Muscle of leg (tissue), 11 donors: ENCODE data around the gene PRKAR2B. TPM values are rescaled to one million over a fixed set of nuclear protein-coding genes. Genes with fewer than 3 reads are reported as not detected.
A peak's percentile ranks its signal among the peaks of the same experiment; 100 is the strongest.
"Not testable (repeated sequence)": the region's sequence is repeated elsewhere in the genome, so short reads cannot be mapped to it uniquely, and the experiment has no call there.

Source experiments
- DNase-seq: peaks from one replicate; pipeline ENCODE4 v3.0.0; 2013
- H3K27ac ChIP-seq: one replicate; pipeline ENCODE4 v1.5.1; 2013; ENCODE audit warnings: mild to moderate bottlenecking, low read length, control low read depth
- H3K27me3 ChIP-seq: one replicate; pipeline ENCODE4 v1.6.1; 2013; ENCODE audit warnings: low read length; ENCODE audit not compliant: control insufficient read depth, insufficient read depth
- H3K36me3 ChIP-seq: one replicate; pipeline ENCODE4 v1.6.1; 2013; ENCODE audit warnings: low read length; ENCODE audit not compliant: control insufficient read depth, insufficient read depth
- H3K4me1 ChIP-seq: one replicate; pipeline ENCODE4 v1.6.1; 2013; ENCODE audit warnings: low read length; ENCODE audit not compliant: control insufficient read depth, insufficient read depth
- H3K4me3 ChIP-seq: one replicate; pipeline ENCODE4 v1.5.1; 2013; ENCODE audit warnings: low read length, control low read depth
- H3K9me3 ChIP-seq: replicated peaks from 2 replicates; pipeline ENCODE4 v1.6.1; 2013; ENCODE audit warnings: low read depth, low read length; ENCODE audit not compliant: control insufficient read depth
- WGBS: methylation state at CpG from one replicate; pipeline ENCODE4 v1.1.5; 2013; ENCODE audit warnings: missing lambda C conversion rate; ENCODE audit not compliant: insufficient coverage; 5-methylcytosine and 5-hydroxymethylcytosine counted together
- polyA plus RNA-seq, 8 donors: library from polyadenylated mRNA; unstranded; fragments of 120-200 nt; gene quantifications; one replicate each; pipeline versions ENCODE4 v1.2.1 to v1.2.3, GENCODE V29; 2013; ENCODE audit warnings: inconsistent platforms in 1 of 8, low replicate concordance in 1 of 8; ENCODE audit not compliant: insufficient read length in 8 of 8, insufficient read depth in 1 of 8
- total RNA-seq: library from RNA; stranded (reverse); fragments of 120-200 nt; gene quantifications from one replicate; pipeline ENCODE4 v1.2.4, GENCODE V29; 2013

Gene PRKAR2B
- total and polyA plus RNA-seq, 9 donors = 3.7 to 7.3 (median 4.8) TPM

GRCh38 chr7:107133396-107133795, 88.9 kb downstream of the PRKAR2B start:
- no peaks in the 10 kb centered on the region for H3K4me1 ChIP-seq
- H3K27ac ChIP-seq = no peak overlapping the region
- DNase-seq = no peak
- WGBS = no CpG with 5 or more reads among the region's 2 CpGs
- no peaks in the 10 kb centered on the region for H3K9me3 ChIP-seq
- H3K27me3 ChIP-seq = no peaks in the 10 kb centered on the region
- H3K4me3 ChIP-seq = no peak overlapping the region
- no peaks in the 10 kb centered on the region for H3K36me3 ChIP-seq

GRCh38 chr7:107138696-107139420, 94.4 kb downstream of the PRKAR2B start:
- no peak overlapping the region for H3K4me3 ChIP-seq

GRCh38 chr7:107143875-107144274, 99.4 kb downstream of the PRKAR2B start:
- not testable (repeated sequence) for DNase-seq, H3K9me3 ChIP-seq, H3K4me1 ChIP-seq, H3K27ac ChIP-seq, H3K4me3 ChIP-seq, H3K27me3 ChIP-seq, H3K36me3 ChIP-seq
- WGBS = no CpG with 5 or more reads among the region's 5 CpGs

More at GRCh38 chr7:107138696-107139420, 94.4 kb downstream of the PRKAR2B start:
- Histone ChIP-seq H3K9me3 (no peaks in the 10 kb centered on the region), H3K36me3 (no peaks in the 10 kb centered on the region), H3K4me1 (no peaks in the 10 kb centered on the region), H3K27me3 (no peaks in the 10 kb centered on the region), H3K27ac (no peak overlapping the region)
- DNase-seq = no peak
- 79% methylated on average over 7 of the region's 7 CpGs for whole genome bisulfite sequencing

- Histone ChIP-seq H3K36me3 (no peaks in the 10 kb centered on the region), H3K9me3 (no peaks in the 10 kb centered on the region), H3K4me3 (no peak overlapping the region), H3K4me1 (no peaks in the 10 kb centered on the region), H3K27ac (no peak overlapping the region), H3K27me3 (no peaks in the 10 kb centered on the region)
- 80% methylated on average over 1 of the region's 4 CpGs for WGBS
- no peak for DNase-seq
Observed at GRCh38 chr7:107145067-107145838, 100.7 kb downstream of the PRKAR2B start.

GRCh38 chr7:107147464-107148393, 103.2 kb downstream of the PRKAR2B start:
- WGBS = 17% methylated on average over 1 of the region's 3 CpGs
- H3K9me3 ChIP-seq = no peaks in the 10 kb centered on the region
- no peaks in the 10 kb centered on the region for H3K4me1 ChIP-seq
- H3K36me3 ChIP-seq = no peaks in the 10 kb centered on the region
- H3K27ac ChIP-seq = no peak overlapping the region
- H3K4me3 ChIP-seq = no peak overlapping the region
- peak; percentile 56 for DNase-seq
- H3K27me3 ChIP-seq = no peaks in the 10 kb centered on the region

- DNase-seq = no peak
- no peaks in the 10 kb centered on the region for H3K4me1 ChIP-seq
- H3K27ac ChIP-seq = no peak overlapping the region
- H3K36me3 ChIP-seq = no peaks in the 10 kb centered on the region
- WGBS = no CpG with 5 or more reads among the region's 2 CpGs
- H3K9me3 ChIP-seq = no peaks in the 10 kb centered on the region
- no peak overlapping the region for H3K4me3 ChIP-seq
- no peaks in the 10 kb centered on the region for H3K27me3 ChIP-seq
Observed at GRCh38 chr7:107148721-107149120, 104.2 kb downstream of the PRKAR2B start.

- no peak for DNase-seq
- Histone ChIP-seq H3K27me3 (no peaks in the 10 kb centered on the region), H3K4me1 (no peaks in the 10 kb centered on the region), H3K36me3 (no peaks in the 10 kb centered on the region), H3K27ac (no peak overlapping the region), H3K9me3 (no peaks in the 10 kb centered on the region), H3K4me3 (no peak overlapping the region)
- no CpG with 5 or more reads among the region's 1 CpG for WGBS
Observed at GRCh38 chr7:107149863-107150262, 105.4 kb downstream of the PRKAR2B start.

GRCh38 chr7:107150375-107151073, 106.0 kb downstream of the PRKAR2B start:
- no peaks in the 10 kb centered on the region for H3K27me3 ChIP-seq
- no peaks in the 10 kb centered on the region for H3K9me3 ChIP-seq
- H3K27ac ChIP-seq = no peak overlapping the region
- no peaks in the 10 kb centered on the region for H3K36me3 ChIP-seq
- no peak overlapping the region for H3K4me3 ChIP-seq
- no CpG with 5 or more reads among the region's 4 CpGs for WGBS
- no peaks in the 10 kb centered on the region for H3K4me1 ChIP-seq
- DNase-seq = peak; percentile 79

- H3K4me3 ChIP-seq = no peak overlapping the region
- no peaks in the 10 kb centered on the region for H3K4me1 ChIP-seq
- H3K27me3 ChIP-seq = no peaks in the 10 kb centered on the region
- H3K9me3 ChIP-seq = no peaks in the 10 kb centered on the region
- H3K36me3 ChIP-seq = no peaks in the 10 kb centered on the region
- WGBS = 100% methylated on average over 2 of the region's 7 CpGs
- DNase-seq = no peak
- no peak overlapping the region for H3K27ac ChIP-seq
Observed at GRCh38 chr7:107151538-107151937, 107.0 kb downstream of the PRKAR2B start.
